Gastrocnemius medialis (tissue), 4 donors: Measurements from ENCODE around the gene TSC2. TPM values are rescaled to one million over a fixed set of nuclear protein-coding genes. Genes with fewer than 3 reads are reported as not detected.
A peak's percentile ranks its signal among the peaks of the same experiment; 100 is the strongest.

Experiments
- ATAC-seq, 2 donors: fragments of 150-250 bp; one replicate each; pipeline ENCODE4 v1.9.1; 2016
- DNase-seq, 2 donors: peaks; one replicate each; pipeline ENCODE4 v3.0.0-alpha.2; 2019
- H3K27ac ChIP-seq, 4 donors: fragments of 200-600 bp; sonication (generic); 1 replicate in 1 of 4; 2 replicates in 3 of 4; pipeline ENCODE4 v1.5.1; 2016 to 2018; ENCODE audit warnings: mild to moderate bottlenecking in 2 of 4, moderate library complexity in 1 of 4
- H3K27me3 ChIP-seq, 3 donors: fragments of 200-600 bp; sonication (generic) in 2 of 3; 1 replicate in 1 of 3; 2 replicates in 2 of 3; pipeline versions ENCODE4 v1.5.1 to v1.6.0; 2016 to 2019; ENCODE audit warnings: mild to moderate bottlenecking in 1 of 3, moderate library complexity in 1 of 3
- H3K36me3 ChIP-seq, 2 donors: fragments of 200-600 bp; sonication (generic) in 1 of 2; one replicate each; pipeline ENCODE4 v1.5.1; 2017 to 2018
- H3K4me1 ChIP-seq, 2 donors: fragments of 200-600 bp; sonication (generic) in 1 of 2; one replicate each; pipeline ENCODE4 v1.5.1; 2016 to 2017; ENCODE audit warnings: mild to moderate bottlenecking in 2 of 2
- H3K4me3 ChIP-seq, 4 donors: fragments of 200-600 bp; sonication (generic) in 3 of 4; 1 replicate in 1 of 4; 2 replicates in 3 of 4; pipeline ENCODE4 v1.5.1; 2016 to 2019; ENCODE audit warnings: mild to moderate bottlenecking in 2 of 4
- H3K9me3 ChIP-seq, 3 donors: fragments of 200-600 bp; sonication (generic) in 2 of 3; 1 replicate in 1 of 3; 2 replicates in 2 of 3; pipeline ENCODE4 v1.5.1; 2016 to 2019
- CTCF ChIP-seq, 5 experiments: fragments of 450-650 bp in 3 of 5; fragments of 200-600 bp in 2 of 5; sonication (generic) in 2 of 5; IDR thresholded peaks in 4 of 5; conservative IDR thresholded peaks in 1 of 5; 1 replicate in 4 of 5; 2 replicates in 1 of 5; pipeline ENCODE4 v1.5.1; 2016 to 2019; ENCODE audit warnings: antibody characterized with exemption in 5 of 5, mild to moderate bottlenecking in 3 of 5, moderate library complexity in 3 of 5
- POLR2A ChIP-seq, 2 donors: fragments of 450-650 bp; IDR thresholded peaks; one replicate each; pipeline ENCODE4 v1.6.1; 2017; ENCODE audit warnings: antibody characterized with exemption in 2 of 2, mild to moderate bottlenecking in 2 of 2, moderate library complexity in 2 of 2
- in situ Hi-C, 4 donors: fragments of 200-750 bp; cut with MboI; loops; one replicate each; pipeline versions ENCODE4 v1.15.0 to v1.8.0; 2017; ENCODE audit warnings: low sequenced_read_pairs in 4 of 4
- intact Hi-C: fragments of 100-400 bp; cut with DNase I; formaldehyde crosslinking; loops from one replicate; pipeline ENCODE4 v1.15.1; 2023; ENCODE audit warnings: low total_unique reads
- total RNA-seq, 4 donors: library from RNA; depleted of rRNA; stranded (reverse); fragments of >200 nt; gene quantifications; one replicate each; pipeline versions ENCODE4 v1.1.0 to v1.2.3, GENCODE V29; 2016

Gene TSC2
- total RNA-seq, 4 donors from 2014 or later: 44.5 to 62.7 (median 53.8) TPM

- Histone ChIP-seq H3K4me3 (peak overlapping the region; percentile 34 to 62 (median 58)), H3K36me3 (no peaks in the 10 kb centered on the region), H3K9me3 (no peaks in the 10 kb centered on the region), H3K27me3 (peaks cover 9 to 10% (median 9%) of the 10 kb centered on the region in 3 donors), H3K4me1 (peaks cover 0 to 10% of the 10 kb centered on the region in 2 donors), H3K27ac (peak overlapping the region; percentile 14 to 77 (median 76))
- in situ Hi-C loops (no loop called here), intact Hi-C loops (no loop called here)
- DNase-seq: no peak
- ATAC-seq: no peak
- TF ChIP-seq POLR2A (IDR thresholded peaks at IDR 0.05): no peak
- no peak for TF ChIP-seq CTCF (IDR thresholded peaks at IDR 0.05 in 4 of 5, conservative IDR thresholded peaks at IDR 0.05 in 1 of 5)
Measured at GRCh38 chr16:2025878-2026460, 21.8 kb upstream of the TSC2 start.

- ATAC-seq: peak; percentile 36 to 42
- peak within 1 kb of the TSS; percentile 50 to 76 (median 65) for H3K4me3 ChIP-seq
- no peaks in the 10 kb centered on the region for H3K9me3 ChIP-seq
- H3K4me1 ChIP-seq: peaks cover 0 to 10% of the 10 kb centered on the region in 2 donors
- DNase-seq: no peak
- intact Hi-C loops (no loop called here), in situ Hi-C loops (no loop called here)
- peak within 1 kb of the TSS; percentile 14 to 77 (median 76) for H3K27ac ChIP-seq
- peaks cover 3 to 5% (median 4%) of the 10 kb centered on the region in 3 donors for H3K27me3 ChIP-seq
- no peaks in the 10 kb centered on the region for H3K36me3 ChIP-seq
- TF ChIP-seq POLR2A (IDR thresholded peaks at IDR 0.05) (no peak), CTCF (IDR thresholded peaks at IDR 0.05 in 4 of 5, conservative IDR thresholded peaks at IDR 0.05 in 1 of 5) (no peak)
Measured at GRCh38 chr16:2026461-2027023, 21.2 kb upstream of the TSC2 start, which contains the start of gene NHERF2. NHERF2 (plus strand) TSS chr16:2026902; CDS start chr16:2027006, 104 bp downstream.

- peak overlapping the region in 3 of 4 donors; percentile 68 to 76 (median 72) for H3K27ac ChIP-seq
- ATAC-seq: no peak
- no peaks in the 10 kb centered on the region for H3K27me3 ChIP-seq
- no peaks in the 10 kb centered on the region for H3K9me3 ChIP-seq
- TF ChIP-seq CTCF (IDR thresholded peaks at IDR 0.05 in 4 of 5, conservative IDR thresholded peaks at IDR 0.05 in 1 of 5): no peak
- TF ChIP-seq POLR2A (IDR thresholded peaks at IDR 0.05): no peak
- H3K4me1 ChIP-seq: peaks cover 0 to 14% of the 10 kb centered on the region in 2 donors
- in situ Hi-C loops (no loop called here), intact Hi-C loops (no loop called here)
- H3K4me3 ChIP-seq: peak overlapping the region; percentile 50 to 76 (median 65)
- no peaks in the 10 kb centered on the region for H3K36me3 ChIP-seq
- no peak for DNase-seq
Measured at GRCh38 chr16:2027024-2028010, 20.5 kb upstream of the TSC2 start.

GRCh38 chr16:2028146-2028545 lies 19.6 kb upstream of the TSC2 start:
- Histone ChIP-seq H3K27ac (peak overlapping the region in 3 of 4 donors; percentile 39 to 68 (median 49)), H3K36me3 (no peaks in the 10 kb centered on the region), H3K9me3 (no peaks in the 10 kb centered on the region), H3K27me3 (no peaks in the 10 kb centered on the region), H3K4me1 (peaks cover 0 to 18% of the 10 kb centered on the region in 2 donors), H3K4me3 (peak overlapping the region; percentile 50 to 76 (median 65))
- in situ Hi-C loops: no loop called here
- TF ChIP-seq CTCF (IDR thresholded peaks at IDR 0.05 in 4 of 5, conservative IDR thresholded peaks at IDR 0.05 in 1 of 5): no peak
- TF ChIP-seq POLR2A (IDR thresholded peaks at IDR 0.05): no peak
- ATAC-seq (no peak), DNase-seq (no peak)
- intact Hi-C loops: no loop called here
